Measurements from ENCODE around the gene CYP24A1.

Gene CYP24A1

DNA sequence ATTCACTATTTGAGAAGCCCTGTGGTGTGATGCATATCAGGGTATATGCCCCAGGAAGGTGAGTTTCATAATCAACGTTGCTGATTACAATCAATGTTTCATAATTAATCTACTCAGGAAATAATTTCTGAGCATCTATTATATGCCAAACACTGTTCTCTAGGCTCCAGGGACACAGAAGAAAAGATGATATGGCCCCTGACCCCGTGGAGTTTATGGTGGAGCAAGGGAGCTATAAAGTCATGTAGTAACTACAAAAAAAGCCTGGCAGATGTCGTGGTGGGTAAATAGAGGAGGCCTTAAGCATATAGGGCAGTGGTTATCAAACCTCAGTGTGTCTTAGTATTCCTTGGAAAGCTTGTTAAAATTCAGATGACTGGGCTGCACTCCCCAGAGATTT, 63.3 kb downstream of the CYP24A1 start:
- DNase-seq = no peak

DNA sequence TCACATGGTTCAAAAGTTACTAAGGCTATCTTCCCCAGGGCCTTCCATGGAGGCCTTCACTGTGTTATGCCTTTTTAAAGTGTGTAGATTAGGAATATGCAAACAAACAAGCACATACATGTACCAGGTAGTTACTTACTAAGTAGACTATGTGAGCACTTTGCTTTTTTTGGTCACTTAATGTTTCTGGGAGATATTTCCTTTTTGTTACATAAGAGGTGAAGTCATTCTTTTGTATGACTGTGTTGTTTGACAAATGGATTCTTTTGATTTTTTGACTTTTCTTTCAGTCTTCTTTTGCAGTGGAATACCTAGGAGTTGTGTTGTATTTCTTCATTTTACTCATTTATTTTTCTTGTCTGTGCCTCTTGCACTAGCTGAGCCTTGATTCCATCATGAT, 63.7 kb downstream of the CYP24A1 start:
- no peak for DNase-seq

GRCh38 chr20:54108817-54109216, 65.0 kb downstream of the CYP24A1 start:
- DNase-seq = no peak

DNA sequence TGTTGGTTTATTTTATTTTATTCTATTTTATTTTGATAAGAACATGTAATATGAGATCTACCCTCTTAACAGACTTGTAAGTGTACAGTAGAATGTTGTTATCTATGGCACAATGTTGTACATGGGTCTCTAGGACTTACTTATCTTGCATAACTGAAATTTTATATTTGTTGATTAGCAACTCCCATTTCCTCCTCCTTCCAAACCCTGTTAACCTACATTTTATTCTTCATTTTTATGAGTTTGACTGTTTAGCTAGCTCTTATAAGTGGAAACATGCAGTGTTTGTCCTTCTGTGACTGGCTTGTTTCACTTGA, 65.5 kb downstream of the CYP24A1 start:
- no peak for DNase-seq

DNA sequence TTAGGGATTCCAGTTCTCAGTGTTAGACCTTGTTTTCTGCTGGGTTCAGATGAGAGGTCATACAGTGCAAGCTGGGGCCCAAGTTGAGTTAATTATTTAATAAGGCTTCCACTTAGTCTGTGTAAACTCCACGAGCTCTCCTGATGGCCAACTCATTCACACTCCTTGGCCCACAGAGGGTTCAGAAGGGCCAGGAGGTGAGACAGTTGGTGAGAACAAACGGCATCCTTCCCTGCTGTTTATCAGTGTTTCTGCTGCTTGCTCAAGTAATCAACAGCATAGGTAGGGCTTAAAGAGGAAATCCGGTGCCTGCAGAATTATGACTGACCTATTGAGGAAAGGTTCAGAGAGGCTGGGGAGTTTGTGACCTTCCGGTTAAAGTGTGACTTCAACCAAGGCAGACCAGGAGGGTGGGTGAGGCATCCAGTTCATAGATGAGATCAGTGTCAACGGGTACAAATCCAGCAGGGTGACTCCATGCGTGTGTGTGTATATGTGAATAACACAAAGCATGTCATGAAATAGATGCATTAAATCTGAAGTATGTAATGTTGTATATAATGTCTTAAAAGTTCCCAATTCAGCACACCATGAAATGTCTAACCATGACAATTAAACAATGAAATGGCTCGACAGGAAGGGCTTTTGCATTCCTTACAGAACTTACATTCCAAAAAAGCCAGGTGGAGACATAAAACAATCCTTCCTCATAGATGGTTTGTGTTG, 66.0 kb downstream of the CYP24A1 start:
- no peak for DNase-seq

- DNase-seq = no peak
These were observed 66.6 kb downstream of the CYP24A1 start for GRCh38 chr20:54107181-54107580.

DNA sequence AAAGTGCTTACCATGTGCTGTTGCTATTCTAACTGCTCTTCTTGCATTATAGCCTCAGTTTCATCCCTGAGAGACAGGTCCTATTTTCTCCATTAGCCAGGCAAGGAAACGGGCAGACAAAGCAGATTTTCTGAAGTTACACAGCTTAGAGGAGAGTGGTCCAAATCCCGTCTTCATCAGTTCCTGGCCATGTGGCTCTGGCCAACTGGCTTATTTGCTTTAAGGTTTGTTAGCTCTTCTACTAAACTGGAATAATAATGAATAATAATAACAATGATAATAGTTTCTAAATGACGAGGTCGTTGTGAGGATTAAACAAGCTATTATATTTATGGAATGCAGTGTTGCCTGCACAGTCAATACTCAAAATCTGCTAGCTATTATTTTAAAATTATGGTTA, 67.6 kb downstream of the CYP24A1 start:
- no peak for DNase-seq

- no peak for DNase-seq
These were observed 68.1 kb downstream of the CYP24A1 start for GRCh38 chr20:54105653-54106052.

DNA sequence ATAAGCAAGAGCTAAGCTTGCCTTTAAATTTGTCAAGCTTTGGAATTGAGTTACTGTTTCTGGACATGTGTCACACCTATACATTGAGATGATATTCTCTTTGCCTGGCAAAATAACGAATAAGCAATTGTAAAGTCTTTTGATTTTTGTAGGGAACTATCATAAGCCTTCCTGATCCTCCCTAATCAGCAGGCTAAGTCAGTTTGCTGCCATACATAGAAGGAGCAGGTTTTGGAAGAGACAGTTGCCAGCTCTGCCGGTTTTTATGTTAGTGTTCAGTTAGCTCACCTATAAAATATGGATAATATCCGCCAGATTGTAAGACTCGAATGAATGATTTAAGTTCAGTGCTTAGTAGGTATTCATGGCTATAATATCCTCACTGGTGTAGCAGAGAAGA, 69.0 kb downstream of the CYP24A1 start:
- no peak for DNase-seq

- no peak for DNase-seq
These were observed 69.8 kb downstream of the CYP24A1 start for GRCh38 chr20:54103762-54104600.
